A673 (cell line): ENCODE results near the gene SPDEF. TPM values are rescaled to one million over a fixed set of nuclear protein-coding genes. Genes with fewer than 3 reads are reported as not detected.

Source experiments
- BruUV-seq: library from RNA; stranded (reverse); fragments of 400-500 nt; replicated peaks from 2 replicates; lab custom pipeline; 2021; lab: Mats Ljungman, UMichigan
- CTCF ChIA-PET: fragments of 300-600 bp; sonication (Branson Sonifier 250); formaldehyde crosslinking; loops from one replicate; lab custom pipeline; 2022; ENCODE audit warnings: antibody characterized with exemption; lab: Charles Lee
- POLR2A ChIA-PET: fragments of 300-600 bp; sonication (Branson Sonifier 250); formaldehyde crosslinking; loops from one replicate; lab custom pipeline; 2022; ENCODE audit warnings: antibody characterized with exemption; ENCODE audit not compliant: low non-redundant PET; lab: Charles Lee
- DNase-seq: peaks from one replicate; pipeline ENCODE4 v3.0.0-alpha.2; 2015; ENCODE audit warnings: low spot score
- H3K27ac ChIP-seq: fragments of 200-600 bp; sonication (generic); 2 replicates; pipeline ENCODE4 v1.5.1; 2016; ENCODE audit warnings: mixed run types, low read depth, mild to moderate bottlenecking, mixed read lengths, antibody characterized with exemption, low read length; ENCODE audit not compliant: poor library complexity, severe bottlenecking
- H3K27me3 ChIP-seq: fragments of 200-600 bp; sonication (generic); replicated peaks from 2 replicates; pipeline ENCODE4 v1.6.1; 2017; ENCODE audit warnings: mixed run types, low read depth, mild to moderate bottlenecking, mixed read lengths, antibody characterized with exemption, low read length; ENCODE audit not compliant: insufficient read depth, poor library complexity
- H3K36me3 ChIP-seq: fragments of 200-600 bp; sonication (generic); 2 replicates; pipeline ENCODE4 v1.6.1; 2016; ENCODE audit warnings: mixed run types, mild to moderate bottlenecking, mixed read lengths, antibody characterized with exemption, low read length; ENCODE audit not compliant: insufficient read depth, poor library complexity, severe bottlenecking
- H3K4me1 ChIP-seq: fragments of 200-600 bp; sonication (generic); 2 replicates; pipeline ENCODE4 v1.6.1; 2017; ENCODE audit warnings: mixed run types, mild to moderate bottlenecking, mixed read lengths, antibody characterized with exemption, low read length; ENCODE audit not compliant: insufficient read depth, poor library complexity, severe bottlenecking
- H3K4me3 ChIP-seq: fragments of 200-600 bp; sonication (generic); 2 replicates; pipeline ENCODE4 v1.5.1; 2016; ENCODE audit warnings: low read depth, mixed run types, mild to moderate bottlenecking, mixed read lengths, low read length; ENCODE audit not compliant: poor library complexity, severe bottlenecking
- H3K9me3 ChIP-seq: fragments of 200-600 bp; sonication (generic); 2 replicates; pipeline ENCODE4 v1.6.1; 2016; ENCODE audit warnings: mixed run types, low read depth, mild to moderate bottlenecking, mixed read lengths, antibody characterized with exemption, low read length; ENCODE audit not compliant: poor library complexity, severe bottlenecking
- CTCF ChIP-seq: fragments of 300-800, 200-600 bp; sonication (generic); conservative IDR thresholded peaks from 2 replicates; pipeline ENCODE4 v1.5.1; 2017; ENCODE audit warnings: low read depth, mild to moderate bottlenecking, antibody characterized with exemption, low read length, moderate library complexity, mixed read lengths
- EZH2 ChIP-seq: fragments of 200-600 bp; sonication (generic); IDR thresholded peaks from 2 replicates; pipeline ENCODE4 v1.6.1; 2017; ENCODE audit warnings: borderline replicate concordance, low read depth, mild to moderate bottlenecking, mixed read lengths, antibody characterized with exemption, low read length; ENCODE audit not compliant: poor library complexity, severe bottlenecking
- intact Hi-C: fragments of 100-400 bp; cut with micrococcal nuclease; formaldehyde crosslinking; loops from one replicate; pipeline ENCODE4 v1.10.0; 2022; ENCODE audit not compliant: unreplicated experiment
- total RNA-seq: library from RNA; stranded (reverse); gene quantifications from 2 replicates; pipeline ENCODE4 v1.2.3, GENCODE V29; 2021

The SPDEF gene
- total RNA-seq, 1 experiment from 2014 or later = not detected

GRCh38 chr6:34569361-34569973 is 13.3 kb upstream of the SPDEF start:
- Histone ChIP-seq H3K4me1 (no peaks in the 10 kb centered on the region), H3K27me3 (no peaks in the 10 kb centered on the region), H3K36me3 (no peaks in the 10 kb centered on the region), H3K9me3 (no peaks in the 10 kb centered on the region), H3K27ac (no peak overlapping the region), H3K4me3 (no peak overlapping the region)
- DNase-seq = no peak
- CTCF ChIA-PET = interaction anchor here (0.6 kb wide), 1 partner anchor 636 kb away, joined by 3 read pairs; no protein-coding TSS in a partner anchor
- TF ChIP-seq CTCF (no peak), EZH2 (no peak)
- BruUV-seq = no TSS peak
- intact Hi-C loops = no loop called here
- POLR2A ChIA-PET = no interaction called here

- no TSS peak for BruUV-seq
- no peak for TF ChIP-seq CTCF
- TF ChIP-seq EZH2 = no peak
- ChIA-PET POLR2A (no interaction called here), CTCF (interaction anchor here (0.6 kb wide), 1 partner anchor 85 kb away, joined by 3 read pairs; no protein-coding TSS in a partner anchor)
- H3K9me3 ChIP-seq = no peaks in the 10 kb centered on the region
- no peak for DNase-seq
- H3K36me3 ChIP-seq = no peaks in the 10 kb centered on the region
- no peaks in the 10 kb centered on the region for H3K4me1 ChIP-seq
- no peak overlapping the region for H3K27ac ChIP-seq
- intact Hi-C loops = no loop called here
- no peaks in the 10 kb centered on the region for H3K27me3 ChIP-seq
- H3K4me3 ChIP-seq = no peak overlapping the region
These were observed 12.4 kb upstream of the SPDEF start for GRCh38 chr6:34568341-34569201.

GRCh38 chr6:34566830-34567546 is 10.9 kb upstream of the SPDEF start:
- BruUV-seq = no TSS peak
- no peaks in the 10 kb centered on the region for H3K9me3 ChIP-seq
- POLR2A ChIA-PET = no interaction called here
- no peak overlapping the region for H3K4me3 ChIP-seq
- H3K4me1 ChIP-seq = no peaks in the 10 kb centered on the region
- no peak overlapping the region for H3K27ac ChIP-seq
- CTCF ChIA-PET = no interaction called here
- intact Hi-C loops = no loop called here
- no peaks in the 10 kb centered on the region for H3K27me3 ChIP-seq
- DNase-seq = no peak
- no peak for TF ChIP-seq CTCF
- no peak for TF ChIP-seq EZH2
- no peaks in the 10 kb centered on the region for H3K36me3 ChIP-seq
